ENCODE measurements around the gene TRPV6. TPM values are rescaled to one million over a fixed set of nuclear protein-coding genes. Genes with fewer than 3 reads are reported as not detected.

TRPV6 gene
- total RNA-seq, 1 donor from 2014 or later, result 0.38 TPM

DNA sequence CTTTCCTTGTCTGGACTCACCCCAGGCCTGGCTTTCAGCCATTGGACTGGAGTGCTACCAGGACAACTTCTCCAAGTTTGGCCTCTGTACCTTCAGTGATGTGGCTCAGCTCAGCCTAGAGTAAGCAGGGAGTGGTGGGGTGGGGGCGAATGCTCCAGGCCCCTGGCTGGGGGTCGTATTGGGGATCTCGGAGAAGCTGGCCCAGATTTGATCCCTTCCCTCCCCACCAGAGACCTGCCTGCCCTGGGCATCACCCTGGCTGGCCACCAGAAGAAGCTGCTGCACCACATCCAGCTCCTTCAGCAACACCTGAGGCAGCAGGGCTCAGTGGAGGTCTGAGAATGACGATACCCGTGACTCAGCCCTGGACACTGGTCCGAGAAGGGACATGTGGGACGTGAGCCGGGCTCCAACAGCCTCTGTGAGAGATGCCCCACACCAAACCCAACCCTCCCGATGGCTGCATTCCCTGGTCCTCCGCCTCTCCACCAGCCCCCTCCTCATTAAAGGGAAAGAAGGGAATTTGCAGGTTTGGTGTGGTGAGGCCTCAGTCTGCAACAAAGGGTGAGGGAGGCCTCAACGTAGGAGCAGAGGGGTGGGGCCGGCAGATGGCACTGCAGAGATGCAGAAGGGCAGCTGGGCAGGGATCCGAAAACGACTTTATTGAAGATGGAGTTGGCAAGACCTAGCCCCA lies 14.8 kb downstream of the TRPV6 start:
- TF ChIP-seq, protein P1, sequence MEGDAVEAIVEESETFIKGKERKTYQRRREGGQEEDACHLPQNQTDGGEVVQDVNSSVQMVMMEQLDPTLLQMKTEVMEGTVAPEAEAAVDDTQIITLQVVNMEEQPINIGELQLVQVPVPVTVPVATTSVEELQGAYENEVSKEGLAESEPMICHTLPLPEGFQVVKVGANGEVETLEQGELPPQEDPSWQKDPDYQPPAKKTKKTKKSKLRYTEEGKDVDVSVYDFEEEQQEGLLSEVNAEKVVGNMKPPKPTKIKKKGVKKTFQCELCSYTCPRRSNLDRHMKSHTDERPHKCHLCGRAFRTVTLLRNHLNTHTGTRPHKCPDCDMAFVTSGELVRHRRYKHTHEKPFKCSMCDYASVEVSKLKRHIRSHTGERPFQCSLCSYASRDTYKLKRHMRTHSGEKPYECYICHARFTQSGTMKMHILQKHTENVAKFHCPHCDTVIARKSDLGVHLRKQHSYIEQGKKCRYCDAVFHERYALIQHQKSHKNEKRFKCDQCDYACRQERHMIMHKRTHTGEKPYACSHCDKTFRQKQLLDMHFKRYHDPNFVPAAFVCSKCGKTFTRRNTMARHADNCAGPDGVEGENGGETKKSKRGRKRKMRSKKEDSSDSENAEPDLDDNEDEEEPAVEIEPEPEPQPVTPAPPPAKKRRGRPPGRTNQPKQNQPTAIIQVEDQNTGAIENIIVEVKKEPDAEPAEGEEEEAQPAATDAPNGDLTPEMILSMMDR (IDR thresholded peaks at IDR 0.05), result no peak
- Histone ChIP-seq H3K27ac (no peak overlapping the region), H3K27me3 (no peaks in the 10 kb centered on the region), H3K9me3 (no peaks in the 10 kb centered on the region), H3K4me3 (no peak overlapping the region), H3K36me3 (no peaks in the 10 kb centered on the region), H3K4me1 (no peaks in the 10 kb centered on the region)
- no peak for DNase-seq
- intact Hi-C loops (cut with DNase I), result no loop called here
- ATAC-seq, result no peak

DNA sequence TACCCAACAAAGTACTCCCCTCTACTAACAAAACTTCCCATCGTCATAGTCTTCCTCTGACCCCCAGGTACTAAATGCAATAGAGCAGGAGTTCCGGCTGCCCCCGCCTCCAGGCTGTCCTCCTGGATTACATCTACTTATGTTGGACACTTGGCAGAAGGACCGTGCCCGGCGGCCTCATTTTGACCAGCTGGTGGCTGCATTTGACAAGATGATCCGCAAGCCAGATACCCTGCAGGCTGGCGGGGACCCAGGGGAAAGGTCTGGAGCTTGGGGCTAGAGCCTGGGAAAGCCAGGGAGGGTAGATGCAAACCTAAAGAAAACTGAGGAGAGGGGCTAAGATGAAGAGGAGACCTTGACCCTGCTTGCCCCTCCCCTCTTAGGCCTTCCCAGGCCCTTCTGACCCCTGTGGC lies 15.4 kb downstream of the TRPV6 start:
- Histone ChIP-seq H3K4me1 (no peaks in the 10 kb centered on the region), H3K4me3 (no peak overlapping the region), H3K27ac (no peak overlapping the region), H3K36me3 (no peaks in the 10 kb centered on the region), H3K27me3 (no peaks in the 10 kb centered on the region), H3K9me3 (no peaks in the 10 kb centered on the region)
- DNase-seq, result no peak
- TF ChIP-seq, protein P1 (IDR thresholded peaks at IDR 0.05), result no peak
- no peak for ATAC-seq
- intact Hi-C loops (cut with DNase I), result no loop called here

DNA sequence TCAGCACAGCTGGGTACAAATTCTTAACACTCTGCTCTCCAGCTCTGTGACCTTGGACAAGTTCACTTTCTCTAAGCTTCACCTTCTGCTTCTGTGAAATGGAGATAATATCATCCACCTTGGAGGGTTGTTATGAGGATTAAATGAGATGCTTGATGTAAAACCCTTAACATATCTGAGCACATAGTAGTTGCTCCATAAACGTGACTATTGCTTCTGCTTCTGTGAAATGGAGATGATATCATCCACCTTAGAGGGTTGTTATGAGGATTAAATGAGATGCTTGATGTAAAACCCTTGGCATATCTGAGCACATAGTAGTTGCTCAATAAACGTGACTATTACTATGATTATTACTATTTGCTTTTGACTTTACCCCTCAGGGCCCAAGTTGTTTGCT lies 16.1 kb downstream of the TRPV6 start:
- Histone ChIP-seq H3K36me3 (no peaks in the 10 kb centered on the region), H3K27me3 (no peaks in the 10 kb centered on the region), H3K4me3 (no peak overlapping the region), H3K27ac (no peak overlapping the region), H3K9me3 (no peaks in the 10 kb centered on the region), H3K4me1 (no peaks in the 10 kb centered on the region)
- ATAC-seq, result no peak
- no peak for DNase-seq
- intact Hi-C loops (cut with DNase I), result no loop called here
- TF ChIP-seq, protein P1 (IDR thresholded peaks at IDR 0.05), result no peak

DNA sequence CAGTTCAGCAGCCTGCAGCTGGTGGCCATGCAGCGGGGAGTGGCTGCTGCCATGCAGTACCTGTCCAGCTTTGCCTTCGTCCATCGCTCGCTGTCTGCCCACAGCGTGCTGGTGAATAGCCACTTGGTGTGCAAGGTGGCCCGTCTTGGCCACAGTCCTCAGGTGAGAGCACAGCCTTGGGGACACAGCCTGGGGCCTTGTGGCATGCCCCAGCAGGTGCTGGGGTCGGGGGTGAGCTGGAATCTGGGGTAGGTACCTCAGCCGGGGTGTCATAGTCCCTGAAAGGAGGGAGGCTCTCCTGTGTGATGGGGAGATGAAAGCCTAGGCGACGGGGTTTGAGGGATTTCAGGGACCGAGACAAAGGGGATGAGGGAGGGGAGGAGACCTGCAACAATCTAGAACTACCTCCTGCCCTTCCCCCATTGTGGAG lies 16.5 kb downstream of the TRPV6 start:
- Histone ChIP-seq H3K4me1 (no peaks in the 10 kb centered on the region), H3K9me3 (no peaks in the 10 kb centered on the region)

DNA sequence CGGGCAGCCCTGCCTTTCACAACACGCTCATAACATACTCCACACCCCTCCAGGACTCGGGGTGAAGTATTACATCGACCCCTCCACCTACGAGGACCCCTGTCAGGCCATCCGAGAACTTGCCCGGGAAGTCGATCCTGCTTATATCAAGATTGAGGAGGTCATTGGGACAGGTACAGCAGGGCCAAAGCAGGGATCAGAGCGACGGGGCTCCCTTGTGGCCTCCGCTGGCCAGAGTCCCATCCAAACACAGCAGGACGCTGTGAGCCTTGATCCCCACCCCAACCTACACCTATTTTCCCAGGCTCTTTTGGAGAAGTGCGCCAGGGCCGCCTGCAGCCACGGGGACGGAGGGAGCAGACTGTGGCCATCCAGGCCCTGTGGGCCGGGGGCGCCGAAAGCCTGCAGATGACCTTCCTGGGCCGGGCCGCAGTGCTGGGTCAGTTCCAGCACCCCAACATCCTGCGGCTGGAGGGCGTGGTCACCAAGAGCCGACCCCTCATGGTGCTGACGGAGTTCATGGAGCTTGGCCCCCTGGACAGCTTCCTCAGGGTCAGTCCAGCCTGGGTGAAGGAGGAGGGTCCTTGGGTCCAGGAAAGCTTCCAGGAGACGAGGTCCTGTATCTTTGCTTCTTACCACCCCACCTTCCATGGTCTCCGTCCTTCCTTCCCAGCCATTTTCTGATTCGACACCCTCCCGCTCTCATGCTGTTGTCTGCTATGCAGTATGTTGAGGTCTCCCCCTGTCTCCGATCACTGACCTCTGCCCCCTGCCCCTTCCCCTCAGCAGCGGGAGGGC lies 17.2 kb downstream of the TRPV6 start:
- Histone ChIP-seq H3K4me1 (no peaks in the 10 kb centered on the region), H3K4me3 (no peak overlapping the region), H3K9me3 (no peaks in the 10 kb centered on the region), H3K27me3 (no peaks in the 10 kb centered on the region), H3K36me3 (no peaks in the 10 kb centered on the region), H3K27ac (no peak overlapping the region)
- intact Hi-C loops (cut with DNase I), result no loop called here
- no peak for DNase-seq
- ATAC-seq, result no peak
- TF ChIP-seq, protein P1 (IDR thresholded peaks at IDR 0.05), result no peak

More for the DNA sequence above, 16.5 kb downstream of the TRPV6 start:
- Histone ChIP-seq H3K4me3 (no peak overlapping the region), H3K27ac (no peak overlapping the region), H3K27me3 (no peaks in the 10 kb centered on the region), H3K36me3 (no peaks in the 10 kb centered on the region)
- DNase-seq, result no peak
- intact Hi-C loops (cut with DNase I), result no loop called here
- no peak for ATAC-seq
- TF ChIP-seq, protein P1 (IDR thresholded peaks at IDR 0.05), result no peak

Data from upper lobe of right lung (tissue), 1 donor.